HepG2 (cell line): ENCODE results near the gene CDCA4. TPM values are rescaled to one million over a fixed set of nuclear protein-coding genes. Genes with fewer than 3 reads are reported as not detected.

Source experiments
- ATAC-seq: fragments of 200-7000 bp; cut with Tn5 transposase; 3 replicates; pipeline ENCODE4 v1.9.1; 2020; ENCODE audit warnings: mild to moderate bottlenecking, moderate library complexity
- BruUV-seq: library from RNA; stranded (reverse); fragments of 400-500 nt; replicated peaks from 2 replicates; lab custom pipeline; 2021; lab: Mats Ljungman, UMichigan
- CTCF ChIA-PET: fragments of 300-600 bp; formaldehyde crosslinking; extraction: SDS; loops from one replicate; lab custom pipeline; 2021; ENCODE audit warnings: low total read pairs, inconsistent platforms, low intra/inter-chr PET ratio; lab: Yijun Ruan, JAX
- POLR2A ChIA-PET: fragments of 350-600 bp; sonication (Branson Sonifier 250); formaldehyde crosslinking; loops from one replicate; lab custom pipeline; 2020; ENCODE audit warnings: antibody characterized with exemption, inconsistent platforms; lab: Yijun Ruan, JAX
- DNase-seq: peaks from one replicate; pipeline ENCODE4 v3.0.0-alpha.2; 2015; ENCODE audit warnings: low spot score
- FAIRE-seq: peaks from 3 replicates; lab custom pipeline; 2011; peaks lifted over from hg19 to GRCh38; lab: Jason Lieb, UNC
- H2AFZ ChIP-seq: one replicate; pipeline ENCODE4 v1.6.1; 2011; ENCODE audit warnings: low read length, inconsistent platforms
- H3K27ac ChIP-seq: fragments of 300-600 bp; 3 replicates; pipeline ENCODE4 v1.8.0; 2011; ENCODE audit warnings: mixed run types, mild to moderate bottlenecking, mixed read lengths, low read length, inconsistent platforms; ENCODE audit not compliant: insufficient read depth; ENCODE audit errors: extremely low read length
- H3K27me3 ChIP-seq, 2 experiments: fragments of 200-600 bp in 1 of 2; 2 replicates in 1 of 2; 3 replicates in 1 of 2; pipeline versions ENCODE4 v1.6.0 to v1.8.0; 2011; ENCODE audit warnings: low read length in 2 of 2, mild to moderate bottlenecking in 2 of 2, moderate library complexity in 2 of 2, inconsistent platforms in 1 of 2; ENCODE audit not compliant: insufficient read depth in 2 of 2, control insufficient read depth in 1 of 2
- H3K36me3 ChIP-seq, 2 experiments: fragments of 200-600 bp in 1 of 2; replicated peaks in 1 of 2; 2 replicates in 1 of 2; 3 replicates in 1 of 2; pipeline versions ENCODE4 v1.5.1 to v1.8.0; 2011; ENCODE audit warnings: low read length in 2 of 2, inconsistent platforms in 1 of 2; ENCODE audit not compliant: insufficient read depth in 2 of 2, control insufficient read depth in 1 of 2
- H3K4me1 ChIP-seq: 2 replicates; pipeline ENCODE4 v1.5.1; 2012; ENCODE audit warnings: low read length, inconsistent platforms; ENCODE audit not compliant: insufficient read depth
- H3K4me2 ChIP-seq: 2 replicates; pipeline ENCODE4 v1.6.0; 2011; ENCODE audit warnings: low read depth, low read length, inconsistent platforms
- H3K4me3 ChIP-seq, 3 experiments: fragments of 200-600 bp in 1 of 3; sonication (generic), shearing (Covaris generic) in 1 of 3; replicated peaks in 1 of 3; 2 replicates each; pipeline ENCODE4 v1.5.1; 2011 to 2016; ENCODE audit warnings: low read length in 3 of 3, inconsistent platforms in 2 of 3, low read depth in 2 of 3, mild to moderate bottlenecking in 2 of 3, control low read depth in 1 of 3, mixed read lengths in 1 of 3; ENCODE audit not compliant: insufficient read depth in 1 of 3
- H3K79me2 ChIP-seq: one replicate; pipeline ENCODE4 v1.6.1; 2011; ENCODE audit warnings: low read length, inconsistent platforms; ENCODE audit not compliant: insufficient read depth
- H3K9ac ChIP-seq: 2 replicates; pipeline ENCODE4 v1.6.0; 2011; ENCODE audit warnings: mild to moderate bottlenecking, low read depth, low read length, inconsistent platforms; ENCODE audit not compliant: insufficient read depth
- H3K9me3 ChIP-seq: 2 replicates; pipeline ENCODE4 v1.5.1; 2012; ENCODE audit warnings: mild to moderate bottlenecking, low read length
- H4K20me1 ChIP-seq: 2 replicates; pipeline ENCODE4 v1.6.0; 2011; ENCODE audit warnings: inconsistent platforms, mild to moderate bottlenecking, low read length, moderate library complexity; ENCODE audit not compliant: insufficient read depth
- CREB3 ChIP-seq: sonication (generic); formaldehyde crosslinking; IDR thresholded peaks from 2 replicates; pipeline ENCODE4 v1.5.0; 2020; ENCODE audit warnings: missing genetic modification reagents
- DRAP1 ChIP-seq: IDR thresholded peaks from 2 replicates; pipeline ENCODE4 v1.6.1; 2016; ENCODE audit warnings: missing genetic modification reagents, missing compliant biosample characterization
- SAP130 ChIP-seq: IDR thresholded peaks from 2 replicates; pipeline ENCODE4 v1.6.1; 2016; ENCODE audit warnings: low read depth
- SP4 ChIP-seq: sonication (generic); formaldehyde crosslinking; IDR thresholded peaks from 2 replicates; pipeline ENCODE4 v1.8.1; 2023; ENCODE audit warnings: mild to moderate bottlenecking, missing genetic modification reagents
- TGIF2 ChIP-seq: IDR thresholded peaks from 2 replicates; pipeline ENCODE4 v1.6.1; 2016; ENCODE audit warnings: control low read depth, missing compliant biosample characterization
- ZBTB44 ChIP-seq: sonication (generic); formaldehyde crosslinking; IDR thresholded peaks from 2 replicates; pipeline ENCODE4 v1.4.0; 2020; ENCODE audit warnings: missing genetic modification reagents
- ZNF160 ChIP-seq: sonication (generic); formaldehyde crosslinking; IDR thresholded peaks from 2 replicates; pipeline ENCODE4 v1.8.0; 2022; ENCODE audit warnings: mild to moderate bottlenecking, inconsistent platforms, missing genetic modification reagents
- ZNF430 ChIP-seq: sonication (generic); formaldehyde crosslinking; IDR thresholded peaks from 2 replicates; pipeline ENCODE4 v1.9.0; 2021; ENCODE audit warnings: mild to moderate bottlenecking, missing genetic modification reagents
- ZNF7 ChIP-seq: IDR thresholded peaks from 2 replicates; pipeline ENCODE4 v1.6.1; 2016; ENCODE audit warnings: missing biosample characterization, missing genetic modification reagents
- ZNF703 ChIP-seq: sonication (generic); formaldehyde crosslinking; IDR thresholded peaks from 2 replicates; pipeline ENCODE4 v1.5.1; 2020; ENCODE audit warnings: missing genetic modification reagents, mild to moderate bottlenecking, moderate library complexity, borderline replicate concordance
- ZNF747 ChIP-seq: sonication (generic); formaldehyde crosslinking; IDR thresholded peaks from 2 replicates; pipeline ENCODE4 v1.8.1; 2023; ENCODE audit warnings: missing genetic modification reagents, mild to moderate bottlenecking, borderline replicate concordance
- WGBS: methylation state at CpG from one replicate; pipeline ENCODE4 v1.1.6; 2017; ENCODE audit warnings: low lambda C conversion rate; 5-methylcytosine and 5-hydroxymethylcytosine counted together
- in situ Hi-C: cut with HindIII; loops from 2 replicates; pipeline ENCODE4 v1.10.0; 2017; ENCODE audit warnings: low pct_unique_long_range_greater_than_20kb; ENCODE audit not compliant: extremely low pct_ligation_motif_present
- intact Hi-C: fragments of 100-400 bp; cut with micrococcal nuclease; formaldehyde crosslinking; loops from one replicate; pipeline ENCODE4 v1.10.0; 2022; ENCODE audit not compliant: unreplicated experiment
- polyA plus RNA-seq, 8 experiments: library from polyadenylated mRNA; depleted of rRNA in 3 of 8; stranded (reverse) in 7 of 8; unstranded in 1 of 8; fragments of >200 nt; fragmentation: Illumina TruSeq in 4 of 8; extraction: Trizol in 4 of 8; gene quantifications; 2 replicates each; pipeline versions ENCODE4 v1.2.1 to v1.2.3, GENCODE V29; 2011 to 2016; ENCODE audit warnings: low read depth in 4 of 8, missing spikeins in 1 of 8, mixed read lengths in 1 of 8; ENCODE audit not compliant: insufficient read depth in 1 of 8
- total RNA-seq, 5 experiments: library from RNA; depleted of rRNA; stranded (reverse); fragments of >200 nt; fragmentation: Illumina TruSeq; extraction: Trizol; gene quantifications; 2 replicates each; pipeline ENCODE4 v1.2.3, GENCODE V29; 2016; ENCODE audit warnings: low read depth in 1 of 5
- TF ChIP-seq, protein P1 (sequence below): sonication (generic); formaldehyde crosslinking; IDR thresholded peaks from 2 replicates; pipeline ENCODE4 v1.8.0; 2022; ENCODE audit warnings: mild to moderate bottlenecking, missing genetic modification reagents; ENCODE audit not compliant: insufficient replicate concordance
- TF ChIP-seq, protein P2 (sequence below): sonication (generic); formaldehyde crosslinking; IDR thresholded peaks from 2 replicates; pipeline ENCODE4 v1.4.0; 2020; ENCODE audit warnings: missing genetic modification reagents
- TF ChIP-seq, protein P3 (sequence below): sonication (generic); formaldehyde crosslinking; IDR thresholded peaks from 2 replicates; pipeline ENCODE4 v1.8.1; 2023; ENCODE audit warnings: mild to moderate bottlenecking, missing genetic modification reagents

Gene CDCA4
- total and polyA plus RNA-seq, 2 of the 13 experiments (the other 11 are each of a cell fraction or from before 2014, with no cell fraction given) = 19.7 to 43.1 TPM

DNA sequence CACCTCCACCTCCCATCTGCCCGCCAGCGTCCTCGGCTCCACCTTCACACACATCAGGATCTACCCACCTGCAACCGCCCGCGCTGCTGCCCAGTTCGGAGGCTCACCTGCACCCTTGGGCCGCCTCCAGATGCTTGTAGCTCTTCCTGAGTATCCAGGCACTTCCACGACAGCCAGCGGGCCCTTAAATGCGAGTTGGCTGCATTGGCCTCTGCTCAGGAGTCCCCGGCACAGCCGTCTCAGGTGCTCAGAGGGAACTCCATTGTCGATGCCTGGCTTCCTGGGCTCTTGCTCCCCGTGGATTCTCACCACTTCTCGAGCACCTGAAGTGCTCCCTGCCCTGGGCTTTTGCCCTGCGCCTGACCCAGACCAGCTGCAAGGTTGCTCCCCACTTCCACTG is 21.9 kb upstream of the CDCA4 start (continued):
- TF ChIP-seq, protein P1, sequence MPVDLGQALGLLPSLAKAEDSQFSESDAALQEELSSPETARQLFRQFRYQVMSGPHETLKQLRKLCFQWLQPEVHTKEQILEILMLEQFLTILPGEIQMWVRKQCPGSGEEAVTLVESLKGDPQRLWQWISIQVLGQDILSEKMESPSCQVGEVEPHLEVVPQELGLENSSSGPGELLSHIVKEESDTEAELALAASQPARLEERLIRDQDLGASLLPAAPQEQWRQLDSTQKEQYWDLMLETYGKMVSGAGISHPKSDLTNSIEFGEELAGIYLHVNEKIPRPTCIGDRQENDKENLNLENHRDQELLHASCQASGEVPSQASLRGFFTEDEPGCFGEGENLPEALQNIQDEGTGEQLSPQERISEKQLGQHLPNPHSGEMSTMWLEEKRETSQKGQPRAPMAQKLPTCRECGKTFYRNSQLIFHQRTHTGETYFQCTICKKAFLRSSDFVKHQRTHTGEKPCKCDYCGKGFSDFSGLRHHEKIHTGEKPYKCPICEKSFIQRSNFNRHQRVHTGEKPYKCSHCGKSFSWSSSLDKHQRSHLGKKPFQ (CRISPR knock-in tag) = no peak
- TF ChIP-seq SAP130 (no peak), ZNF747 (no peak), CREB3 (CRISPR knock-in tag) (no peak), DRAP1 (CRISPR knock-in tag) (no peak)
- TF ChIP-seq, all 625 proteins: peak for 0

DNA sequence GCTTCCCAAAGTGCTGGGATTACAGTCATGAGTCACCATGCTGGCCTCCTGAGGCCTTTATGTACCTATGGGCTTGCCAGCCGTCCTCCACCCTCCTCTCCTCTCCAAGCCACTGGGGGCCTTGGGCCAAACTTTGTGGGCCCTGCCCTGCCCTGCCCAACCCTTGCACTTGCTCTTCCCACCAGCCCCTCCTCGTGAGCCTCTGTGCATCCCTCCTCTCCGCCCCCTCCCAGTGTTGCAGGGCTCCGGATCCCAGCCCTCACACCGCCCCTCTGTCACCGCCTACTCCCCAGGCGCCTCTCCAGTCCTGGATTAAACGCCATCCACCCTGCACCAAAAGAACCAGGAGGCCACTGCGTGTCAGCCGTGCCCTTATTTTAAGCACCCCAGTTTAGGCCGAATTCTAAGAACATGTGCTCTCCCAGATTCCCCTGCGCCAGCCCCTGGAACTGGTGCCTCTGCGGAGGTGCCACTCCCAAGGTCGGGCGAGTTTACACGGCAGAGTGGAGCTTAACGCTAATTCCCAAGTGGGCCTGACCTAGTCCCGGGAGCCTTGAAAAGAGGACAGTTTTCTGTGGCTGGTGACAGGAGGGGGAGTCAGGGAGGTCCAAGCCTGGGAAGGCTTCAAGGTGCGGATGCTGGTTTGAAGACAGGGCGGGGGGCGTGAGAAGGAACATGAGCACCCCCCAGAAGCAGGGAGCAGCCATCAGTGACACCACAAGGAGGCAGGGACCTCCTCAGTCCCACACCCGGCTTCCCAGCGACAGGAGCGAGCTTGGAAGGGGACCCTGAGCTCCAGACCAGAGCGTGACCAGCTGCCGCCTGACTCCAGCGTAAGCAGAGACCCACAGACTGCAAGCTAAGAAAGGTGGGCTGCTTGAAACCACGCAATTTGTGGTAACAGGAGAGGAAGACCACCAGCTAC is 21.2 kb upstream of the CDCA4 start:
- intact Hi-C loops (no loop called here), in situ Hi-C loops (no loop called here)
- 40% methylated on average over 23 of the region's 28 CpGs for WGBS
- no peak overlapping the region for H3K4me3 ChIP-seq
- no peak overlapping the region for H3K9ac ChIP-seq
- POLR2A ChIA-PET = no interaction called here
- H2AFZ ChIP-seq = no peak overlapping the region
- H3K27ac ChIP-seq = no peak overlapping the region
- CTCF ChIA-PET = no interaction called here
- H3K9me3 ChIP-seq = no peaks in the 10 kb centered on the region
- BruUV-seq = no TSS peak
- no peaks in the 10 kb centered on the region for H4K20me1 ChIP-seq
- peaks cover 27% of the 10 kb centered on the region for H3K4me1 ChIP-seq
- no peaks in the 10 kb centered on the region for H3K79me2 ChIP-seq
- no peak for DNase-seq
- no peak overlapping the region for H3K4me2 ChIP-seq
- H3K36me3 ChIP-seq = no peaks in the 10 kb centered on the region
- FAIRE-seq = no peak
- no peak for ATAC-seq
- H3K27me3 ChIP-seq = peaks cover 1 to 35% of the 10 kb centered on the region in 2 experiments; a peak in 4 of 5 replicates
- no peak for TF ChIP-seq ZNF703 (CRISPR knock-in tag)
- TF ChIP-seq, protein P2, sequence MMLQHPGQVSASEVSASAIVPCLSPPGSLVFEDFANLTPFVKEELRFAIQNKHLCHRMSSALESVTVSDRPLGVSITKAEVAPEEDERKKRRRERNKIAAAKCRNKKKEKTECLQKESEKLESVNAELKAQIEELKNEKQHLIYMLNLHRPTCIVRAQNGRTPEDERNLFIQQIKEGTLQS = no peak
- no peak for TF ChIP-seq ZNF7
- TF ChIP-seq, protein P3, sequence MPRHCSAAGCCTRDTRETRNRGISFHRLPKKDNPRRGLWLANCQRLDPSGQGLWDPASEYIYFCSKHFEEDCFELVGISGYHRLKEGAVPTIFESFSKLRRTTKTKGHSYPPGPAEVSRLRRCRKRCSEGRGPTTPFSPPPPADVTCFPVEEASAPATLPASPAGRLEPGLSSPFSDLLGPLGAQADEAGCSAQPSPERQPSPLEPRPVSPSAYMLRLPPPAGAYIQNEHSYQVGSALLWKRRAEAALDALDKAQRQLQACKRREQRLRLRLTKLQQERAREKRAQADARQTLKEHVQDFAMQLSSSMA (CRISPR knock-in tag) = no peak
- no peak for TF ChIP-seq ZNF160 (CRISPR knock-in tag)
- no peak for TF ChIP-seq ZNF430 (CRISPR knock-in tag)
- no peak for TF ChIP-seq SP4 (CRISPR knock-in tag)
- no peak for TF ChIP-seq ZBTB44
- TF ChIP-seq TGIF2 (CRISPR knock-in tag) = no peak
